K562 (cell line): Measurements from ENCODE around the gene SLC5A10. TPM values are rescaled to one million over a fixed set of nuclear protein-coding genes. Genes with fewer than 3 reads are reported as not detected.

Source experiments
- ATAC-seq: fragments of 200-7000 bp; cut with Tn5 transposase; 3 replicates; pipeline ENCODE4 v1.9.1; 2020; ENCODE audit warnings: moderate library complexity
- BruUV-seq: library from RNA; stranded (reverse); fragments of 400-500 nt; replicated peaks from 2 replicates; lab custom pipeline; 2021; lab: Mats Ljungman, UMichigan
- CTCF ChIA-PET: fragments of 300-600 bp; formaldehyde crosslinking; extraction: SDS; loops from one replicate; lab custom pipeline; 2021; ENCODE audit warnings: low intra/inter-chr PET ratio; lab: Yijun Ruan, JAX
- POLR2A ChIA-PET: fragments of 300-600, 350-650 bp; sonication (Branson Sonifier 250); formaldehyde crosslinking; extraction: SDS; loops from one replicate; lab custom pipeline; 2021; ENCODE audit warnings: antibody characterized with exemption, inconsistent platforms; lab: Yijun Ruan, JAX
- DNase-seq, 4 experiments: peaks; one replicate each; pipeline versions ENCODE4 v3.0.0 to v3.0.0-alpha.2; 2011 to 2018; ENCODE audit warnings: low spot score in 3 of 4, mixed read lengths in 3 of 4; ENCODE audit errors: extremely low read depth in 1 of 4
- FAIRE-seq: peaks from 2 replicates; lab custom pipeline; 2011; peaks lifted over from hg19 to GRCh38; lab: Jason Lieb, UNC
- H2AFZ ChIP-seq: 2 replicates; pipeline ENCODE4 v1.6.0; 2011; ENCODE audit warnings: low read depth, low read length, control low read depth, inconsistent platforms
- H3K27ac ChIP-seq: fragments of 200-600 bp; 3 replicates; pipeline ENCODE4 v1.8.0; 2011; ENCODE audit warnings: low read depth, mild to moderate bottlenecking, control low read depth, inconsistent platforms, low read length, moderate library complexity, mixed read lengths; ENCODE audit errors: extremely low read depth
- H3K27me3 ChIP-seq, 2 experiments: fragments of 300-600 bp in 1 of 2; 2 replicates in 1 of 2; 3 replicates in 1 of 2; pipeline versions ENCODE4 v1.6.0 to v1.8.0; 2011; ENCODE audit warnings: inconsistent platforms in 2 of 2, low read length in 2 of 2, mild to moderate bottlenecking in 1 of 2, mixed read lengths in 1 of 2, moderate library complexity in 1 of 2; ENCODE audit not compliant: control insufficient read depth in 2 of 2, insufficient read depth in 2 of 2
- H3K36me3 ChIP-seq: fragments of 300-600 bp; 3 replicates; pipeline ENCODE4 v1.8.0; 2011; ENCODE audit warnings: mild to moderate bottlenecking, low read length, inconsistent platforms; ENCODE audit not compliant: control insufficient read depth, insufficient read depth
- H3K4me1 ChIP-seq, 2 experiments: fragments of 200-600 bp in 1 of 2; replicated peaks in 1 of 2; 2 replicates in 1 of 2; 3 replicates in 1 of 2; pipeline versions ENCODE4 v1.5.1 to v1.8.0; 2011; ENCODE audit warnings: inconsistent platforms in 2 of 2, low read length in 2 of 2, mild to moderate bottlenecking in 1 of 2, mixed read lengths in 1 of 2, moderate library complexity in 1 of 2; ENCODE audit not compliant: control insufficient read depth in 2 of 2, insufficient read depth in 2 of 2
- H3K4me2 ChIP-seq: 2 replicates; pipeline ENCODE4 v1.6.1; 2011; ENCODE audit warnings: low read length, control low read depth, inconsistent platforms, mixed read lengths; ENCODE audit not compliant: insufficient read depth
- H3K4me3 ChIP-seq: fragments of 200-600 bp; sonication (generic), shearing (Covaris generic); 2 replicates; pipeline ENCODE4 v1.5.1; 2016; ENCODE audit warnings: control low read depth, inconsistent platforms
- H3K79me2 ChIP-seq: fragments of 200-600 bp; 3 replicates; pipeline ENCODE4 v1.8.0; 2011; ENCODE audit warnings: low read length, inconsistent platforms; ENCODE audit not compliant: control insufficient read depth, insufficient read depth
- H3K9ac ChIP-seq, 2 experiments: 2 replicates each; pipeline versions ENCODE4 v1.6.0 to v1.6.1; 2011; ENCODE audit warnings: low read depth in 2 of 2, low read length in 2 of 2, control low read depth in 1 of 2, inconsistent platforms in 1 of 2, mild to moderate bottlenecking in 1 of 2, mixed read lengths in 1 of 2; ENCODE audit not compliant: insufficient read depth in 1 of 2
- H3K9me1 ChIP-seq: one replicate; pipeline ENCODE4 v1.6.0; 2011; ENCODE audit warnings: inconsistent platforms, mild to moderate bottlenecking, low read length, moderate library complexity; ENCODE audit not compliant: control insufficient read depth, insufficient read depth
- H3K9me3 ChIP-seq: replicated peaks from 2 replicates; pipeline ENCODE4 v1.5.1; 2011; ENCODE audit warnings: low read depth, low read length, inconsistent platforms; ENCODE audit not compliant: control insufficient read depth, insufficient read depth
- H4K20me1 ChIP-seq: replicated peaks from 2 replicates; pipeline ENCODE4 v1.6.1; 2011; ENCODE audit warnings: low read length, inconsistent platforms, mixed read lengths; ENCODE audit not compliant: control insufficient read depth, insufficient read depth
- CBX1 ChIP-seq: sonication (generic); IDR thresholded peaks from 2 replicates; pipeline ENCODE4 v1.6.1; 2016; ENCODE audit warnings: antibody characterized with exemption, low read depth, mild to moderate bottlenecking
- FOSL1 ChIP-seq: fragments of 200-800 bp; sonication (Bioruptor generic); conservative IDR thresholded peaks from 2 replicates; pipeline ENCODE4 v1.6.1; 2016; ENCODE audit warnings: missing genetic modification characterization, missing compliant biosample characterization
- GTF3C2 ChIP-seq: IDR thresholded peaks from 3 replicates; pipeline ENCODE4 v1.6.1; 2011; ENCODE audit warnings: borderline replicate concordance, mild to moderate bottlenecking, moderate library complexity; ENCODE audit not compliant: insufficient read length; ENCODE audit errors: extremely low read depth
- MCM2 ChIP-seq: fragments of 450-650 bp; IDR thresholded peaks from 2 replicates; pipeline ENCODE4 v1.6.1; 2017; ENCODE audit warnings: low read depth, mild to moderate bottlenecking
- RFX7 ChIP-seq: fragments of 250-450 bp; sonication (Bioruptor Pico); IDR thresholded peaks from 2 replicates; pipeline ENCODE4 v1.5.1; 2021; ENCODE audit warnings: mild to moderate bottlenecking
- RUNX1 ChIP-seq: sonication (generic); IDR thresholded peaks from 2 replicates; pipeline ENCODE4 v1.6.1; 2016; ENCODE audit warnings: antibody characterized with exemption, low read depth
- THRB ChIP-seq: fragments of 450-650 bp; formaldehyde crosslinking; conservative IDR thresholded peaks from 2 replicates; pipeline ENCODE4 v1.4.0; 2022; ENCODE audit warnings: mild to moderate bottlenecking, missing genetic modification characterization
- VEZF1 ChIP-seq: fragments of 200-800 bp; sonication (Bioruptor generic); IDR thresholded peaks from 2 replicates; pipeline ENCODE4 v1.6.1; 2017; ENCODE audit warnings: missing genetic modification characterization, missing compliant biosample characterization
- ZEB2 ChIP-seq: fragments of 450-650 bp; IDR thresholded peaks from 2 replicates; pipeline ENCODE4 v1.6.1; 2016
- ZNF282 ChIP-seq: sonication (generic); formaldehyde crosslinking; IDR thresholded peaks from 2 replicates; pipeline ENCODE4 v1.8.1; 2023; ENCODE audit warnings: missing genetic modification reagents
- ZNF507 ChIP-seq: conservative IDR thresholded peaks from 2 replicates; pipeline ENCODE4 v1.6.1; 2017; ENCODE audit warnings: missing genetic modification characterization, missing compliant biosample characterization
- ZSCAN29 ChIP-seq: fragments of 450-650 bp; IDR thresholded peaks from 2 replicates; pipeline ENCODE4 v1.6.1; 2017
- WGBS: fragments of 100-300 bp; shearing (Covaris generic); methylation state at CpG from one replicate; pipeline ENCODE4 v1.1.6; 2016; ENCODE audit warnings: low coverage, mixed read lengths; ENCODE audit not compliant: insufficient coverage; ENCODE audit errors: missing lambda C conversion rate; 5-methylcytosine and 5-hydroxymethylcytosine counted together
- in situ Hi-C: fragments of 300-500 bp; cut with MboI; formaldehyde crosslinking; loops from 4 replicates; pipeline ENCODE4 v1.15.0; 2018; ENCODE audit warnings: inconsistent platforms, mixed read lengths
- intact Hi-C: fragments of 100-400 bp; cut with micrococcal nuclease; formaldehyde crosslinking; loops from 2 replicates; pipeline ENCODE4 v1.14.2; 2022
- polyA plus RNA-seq, 8 experiments: library from polyadenylated mRNA; depleted of rRNA in 4 of 8; stranded (reverse) in 5 of 8; unstranded in 3 of 8; fragments of >200 nt; fragmentation: Nextera tagmentation in 2 of 8; fragmentation: Illumina TruSeq in 1 of 8; extraction: Ambion mirVana in 2 of 8; extraction: Trizol in 1 of 8; gene quantifications; 2 replicates each; pipeline versions ENCODE4 v1.2.1 to v1.2.3, GENCODE V29; 2011 to 2014; ENCODE audit warnings: inconsistent platforms in 1 of 8, missing spikeins in 1 of 8
- total RNA-seq, 7 experiments: library from RNA; depleted of rRNA in 6 of 7; stranded (reverse); fragments of >200 nt in 6 of 7; fragmentation: Illumina TruSeq in 2 of 7; extraction: Trizol in 2 of 7; gene quantifications; 2 replicates each; pipeline versions ENCODE4 v1.2.1 to v1.2.3, GENCODE V29; 2011 to 2021; ENCODE audit warnings: low replicate concordance in 1 of 7

SLC5A10 gene
- total and polyA plus RNA-seq, 9 of the 15 experiments (the other 6 are each of a cell fraction or from before 2014, with no cell fraction given): 0.03 to 0.09 (median 0.03) TPM; not detected in 5

GRCh38 chr17:18946536-18946935, 5.4 kb upstream of the SLC5A10 start:
- Histone ChIP-seq H3K36me3 (no peaks in the 10 kb centered on the region), H3K4me1 (peaks cover 2 to 6% of the 10 kb centered on the region in 2 experiments; a peak in 2 of 5 replicates), H3K27ac (no peak overlapping the region), H2AFZ (no peak overlapping the region), H3K9me1 (no peaks in the 10 kb centered on the region), H3K79me2 (no peaks in the 10 kb centered on the region), H3K9me3 (no peaks in the 10 kb centered on the region), H3K4me2 (no peak overlapping the region), H3K4me3 (no peak overlapping the region), H3K9ac (no peak overlapping the region), H4K20me1 (no peaks in the 10 kb centered on the region), H3K27me3 (peaks cover 16 to 44% of the 10 kb centered on the region in 2 experiments; a peak in 4 of 5 replicates)
- TF ChIP-seq ZEB2: no peak
- ChIA-PET POLR2A (no interaction called here), CTCF (no interaction called here)
- intact Hi-C loops: no loop called here
- no TSS peak for BruUV-seq
- FAIRE-seq: no peak
- no peak for DNase-seq
- in situ Hi-C loops: no loop called here
- no peak for ATAC-seq
- WGBS: 0% methylated on average over 2 of the region's 2 CpGs

GRCh38 chr17:18947866-18948265, 4.1 kb upstream of the SLC5A10 start:
- WGBS: 8% methylated on average over 6 of the region's 6 CpGs
- no peaks in the 10 kb centered on the region for H3K79me2 ChIP-seq
- H3K9me3 ChIP-seq: no peaks in the 10 kb centered on the region
- CTCF ChIA-PET: no interaction called here
- no peak overlapping the region for H3K4me3 ChIP-seq
- POLR2A ChIA-PET: no interaction called here
- FAIRE-seq: no peak
- no TSS peak for BruUV-seq
- no peak for ATAC-seq
- H3K4me1 ChIP-seq: peaks cover 2 to 12% of the 10 kb centered on the region in 2 experiments; a peak in 3 of 5 replicates
- no peak overlapping the region for H2AFZ ChIP-seq
- in situ Hi-C loops (no loop called here), intact Hi-C loops (no loop called here)
- H3K9me1 ChIP-seq: no peaks in the 10 kb centered on the region
- no peak overlapping the region for H3K9ac ChIP-seq
- DNase-seq: peak in 1 of 4 experiments; percentile 2
- H3K4me2 ChIP-seq: no peak overlapping the region
- peaks cover 16 to 45% of the 10 kb centered on the region in 2 experiments; a peak in 4 of 5 replicates for H3K27me3 ChIP-seq
- H3K27ac ChIP-seq: no peak overlapping the region
- no peaks in the 10 kb centered on the region for H4K20me1 ChIP-seq
- H3K36me3 ChIP-seq: no peaks in the 10 kb centered on the region
- TF ChIP-seq RFX7 (CRISPR knock-in tag) (no peak), FOSL1 (tag) (no peak), MCM2 (no peak), THRB (CRISPR knock-in tag) (no peak), CBX1 (no peak), ZNF282 (CRISPR knock-in tag) (no peak), VEZF1 (CRISPR knock-in tag) (no peak), RUNX1 (no peak), ZNF507 (tag) (no peak), ZSCAN29 (no peak), GTF3C2 (no peak)
